ENCODE measurements around the gene SGF29. TPM values are rescaled to one million over a fixed set of nuclear protein-coding genes. Genes with fewer than 3 reads are reported as not detected.
A peak's percentile ranks its signal among the peaks of the same experiment; 100 is the strongest.

The SGF29 gene
- total and polyA plus RNA-seq, 2 of the 8 experiments (the other 6 are each of a cell fraction or from before 2014, with no cell fraction given): 3.1 to 22.7 TPM

DNA sequence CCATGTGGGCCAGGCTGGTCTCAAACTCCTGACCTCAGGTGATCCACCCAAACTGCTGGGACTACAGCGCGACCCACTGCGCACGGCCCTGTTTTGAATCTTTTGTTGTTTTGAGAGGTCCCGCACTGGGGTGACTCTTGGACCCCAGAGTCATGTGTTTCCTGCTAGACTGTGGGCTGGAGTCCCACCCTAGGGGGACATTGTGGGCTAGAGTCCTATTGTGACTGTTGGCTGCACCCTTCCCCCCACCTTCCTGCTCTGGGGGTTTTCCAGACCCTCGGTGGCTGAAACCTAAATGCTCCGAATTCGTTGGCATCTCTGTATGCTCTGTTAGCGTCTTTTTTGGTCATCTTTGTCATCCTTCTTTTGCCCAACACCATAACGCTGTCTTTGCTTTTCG is 30.9 kb upstream of the SGF29 start:
- WGBS, 2 experiments (ENCODE audit: extremely low coverage in 1 of 2, insufficient coverage in 1 of 2, insufficient read length in 1 of 2, insufficient replicate concordance in 2 of 2, low coverage in 1 of 2, low lambda C conversion rate in 2 of 2, missing lambda C conversion rate in 1 of 2): 91% methylated on average over 11 of the region's 11 CpGs; no CpG with 5 or more reads in 1 of the 2 experiments
- Histone ChIP-seq H3K4me2 (ENCODE audit: insufficient read depth in 1 of 2, low read depth in 2 of 2, low read length in 2 of 2) (no peak overlapping the region), H2BK20ac (ENCODE audit: low read length) (no peak overlapping the region), H4K20me1 (replicated peaks in 1 of 2; ENCODE audit: control insufficient read depth in 1 of 2, insufficient read depth in 2 of 2, low read length in 2 of 2) (no peaks in the 10 kb centered on the region), H3K9ac (replicated peaks in 1 of 4; ENCODE audit: extremely low read depth in 1 of 4, low read depth in 3 of 4, low read length in 3 of 4) (no peak overlapping the region), H3K27me3 (replicated peaks in 1 of 4; ENCODE audit: control insufficient read depth in 3 of 4, extremely low read depth in 1 of 4, insufficient read depth in 3 of 4, low read length in 3 of 4) (no peaks in the 10 kb centered on the region), H3K4me1 (replicated peaks in 1 of 4; ENCODE audit: control insufficient read depth in 3 of 4, insufficient read depth in 4 of 4, low read length in 3 of 4) (no peaks in the 10 kb centered on the region), H2BK12ac (ENCODE audit: low read depth, low read length) (no peak overlapping the region), H3K56ac (replicated peaks; ENCODE audit: insufficient read length, low read depth, low read length) (no peak overlapping the region), H2BK5ac (ENCODE audit: low read depth, low read length) (no peak overlapping the region), H4K91ac (replicated peaks; ENCODE audit: insufficient read length, low read length) (no peak overlapping the region), H3K36me3 (ENCODE audit: control insufficient read depth in 2 of 4, insufficient read depth in 4 of 4, low read length in 3 of 4) (no peaks in the 10 kb centered on the region), H4K5ac (ENCODE audit: insufficient read length, low read depth, low read length) (no peak overlapping the region), H3K14ac (ENCODE audit: insufficient read length) (no peak overlapping the region), H2AK5ac (ENCODE audit: low read depth, low read length) (no peak overlapping the region), H3K79me2 (ENCODE audit: control insufficient read depth in 1 of 2, insufficient read depth in 2 of 2, low read length in 2 of 2) (no peaks in the 10 kb centered on the region), H2BK120ac (replicated peaks; ENCODE audit: low read depth, low read length) (no peak overlapping the region), H3K4me3 (ENCODE audit: extremely low read depth in 1 of 4, insufficient read depth in 2 of 4, low read depth in 3 of 4, low read length in 4 of 4) (no peak overlapping the region), H3K23me2 (ENCODE audit: low read depth, low read length) (no peaks in the 10 kb centered on the region), H2BK15ac (ENCODE audit: low read length) (no peak overlapping the region), H3K79me1 (ENCODE audit: low read depth, low read length) (no peaks in the 10 kb centered on the region), H3K23ac (ENCODE audit: insufficient read length) (no peak overlapping the region), H3K27ac (ENCODE audit: low read depth, low read length) (no peak overlapping the region), H3K9me3 (ENCODE audit: insufficient read depth in 2 of 2, low read depth in 1 of 2, low read length in 1 of 2) (no peaks in the 10 kb centered on the region), H3K18ac (ENCODE audit: extremely low read depth, low read length) (no peak overlapping the region; the same call in 1 of the 2 replicates), H4K8ac (ENCODE audit: extremely low read depth, insufficient read depth, low read length) (0 out of 2 replicates have a peak overlapping the region, but pooled peaks have one; percentile 57), H2AFZ (ENCODE audit: low read length) (no peak overlapping the region; the same call in 1 of the 2 replicates), H3K4ac (replicated peaks; ENCODE audit: insufficient read length, low read depth, low read length) (no peak overlapping the region)
- TF ChIP-seq SIRT6 (IDR thresholded peaks at IDR 0.05; ENCODE audit: low read length): no peak
- TF ChIP-seq BCL11A (IDR thresholded peaks at IDR 0.05; ENCODE audit: low read depth in 2 of 2, low read length in 2 of 2): no peak
- TF ChIP-seq HDAC6 (IDR thresholded peaks at IDR 0.05; ENCODE audit: low read depth, low read length): no peak
- TF ChIP-seq SP4 (IDR thresholded peaks at IDR 0.05; ENCODE audit: low read length): no peak
- DNase-seq (ENCODE audit: low read depth in 1 of 2, low spot score in 2 of 2): no peak
- CTCF ChIA-PET (ENCODE audit: partially characterized antibody): no interaction called here
- FAIRE-seq: no peak
- POLR2A ChIA-PET (ENCODE audit: partially characterized antibody): no interaction called here

Measured in H1 (cell line).